ENCODE data around the gene VRTN. TPM values are rescaled to one million over a fixed set of nuclear protein-coding genes. Genes with fewer than 3 reads are reported as not detected.

VRTN gene
- total RNA-seq, 1 donor from 2014 or later: not detected

GRCh38 chr14:74349757-74350156 is 1.5 kb downstream of the VRTN start:
- DNase-seq (ENCODE audit: low read depth): no peak
- TF ChIP-seq CTCF (conservative IDR thresholded peaks at IDR 0.05; ENCODE audit: low read depth, low read length): no peak
- H3K4me3 ChIP-seq (ENCODE audit: low read depth, low read length): no peak overlapping the region

GRCh38 chr14:74350211-74350927 is 2.1 kb downstream of the VRTN start:
- TF ChIP-seq CTCF (conservative IDR thresholded peaks at IDR 0.05; ENCODE audit: low read depth, low read length): no peak
- DNase-seq (ENCODE audit: low read depth): no peak
- H3K4me3 ChIP-seq (ENCODE audit: low read depth, low read length): no peak overlapping the region

GRCh38 chr14:74350928-74351323 is 2.7 kb downstream of the VRTN start:
- H3K4me3 ChIP-seq (ENCODE audit: low read depth, low read length): no peak overlapping the region
- TF ChIP-seq CTCF (conservative IDR thresholded peaks at IDR 0.05; ENCODE audit: low read depth, low read length): no peak
- no peak for DNase-seq (ENCODE audit: low read depth)

GRCh38 chr14:74356892-74357575 is 8.8 kb downstream of the VRTN start:
- no peak for DNase-seq (ENCODE audit: low read depth)
- H3K4me3 ChIP-seq (ENCODE audit: low read depth, low read length): no peak overlapping the region
- TF ChIP-seq CTCF (conservative IDR thresholded peaks at IDR 0.05; ENCODE audit: low read depth, low read length): no peak

GRCh38 chr14:74357585-74357984 is 9.3 kb downstream of the VRTN start:
- no peak for DNase-seq (ENCODE audit: low read depth)

GRCh38 chr14:74358176-74358829 is 10.0 kb downstream of the VRTN start:
- H3K4me3 ChIP-seq (ENCODE audit: low read depth, low read length): no peak overlapping the region
- DNase-seq (ENCODE audit: low read depth): no peak
- no peak for TF ChIP-seq CTCF (conservative IDR thresholded peaks at IDR 0.05; ENCODE audit: low read depth, low read length)

More at GRCh38 chr14:74357585-74357984, 9.3 kb downstream of the VRTN start:
- H3K4me3 ChIP-seq (ENCODE audit: low read depth, low read length): no peak overlapping the region
- TF ChIP-seq CTCF (conservative IDR thresholded peaks at IDR 0.05; ENCODE audit: low read depth, low read length): no peak

Measured in epithelial cell of proximal tubule (primary cell).